ENCODE results near the gene SHISA9. TPM values are rescaled to one million over a fixed set of nuclear protein-coding genes. Genes with fewer than 3 reads are reported as not detected.

The SHISA9 gene
- total RNA-seq, 1 experiment from 2014 or later, result not detected

- TF ChIP-seq REST (IDR thresholded peaks at IDR 0.05; ENCODE audit: low read depth), result no peak
Observed at GRCh38 chr16:13041646-13042290, 140.4 kb downstream of the SHISA9 start (continued).

- ChIA-PET POLR2A (no interaction called here), CTCF (no interaction called here), RAD21 (ENCODE audit: low non-redundant PET in 1 of 2, low total read pairs in 2 of 2, uncharacterized antibody in 2 of 2, unreplicated experiment in 2 of 2) (no interaction called here)
- Histone ChIP-seq H2AFZ (ENCODE audit: low read depth, low read length, poor library complexity, severe bottlenecking) (no peak overlapping the region), H3K4me1 (ENCODE audit: control insufficient read depth in 1 of 2, insufficient read depth in 2 of 2, low read length in 2 of 2) (no peaks in the 10 kb centered on the region), H3K4me2 (ENCODE audit: low read length) (no peak overlapping the region), H3K4me3 (replicated peaks in 1 of 2; ENCODE audit: low read depth in 1 of 2, low read length in 2 of 2) (no peak overlapping the region), H3K9me3 (ENCODE audit: control insufficient read depth in 1 of 2, insufficient read depth in 1 of 2, low read depth in 1 of 2, low read length in 2 of 2) (no peaks in the 10 kb centered on the region), H3K79me2 (ENCODE audit: insufficient read depth, low read length) (no peaks in the 10 kb centered on the region), H3K36me3 (ENCODE audit: control insufficient read depth in 1 of 2, insufficient read depth in 2 of 2, low read length in 2 of 2) (no peaks in the 10 kb centered on the region), H3K27ac (ENCODE audit: low read depth, low read length) (no peak overlapping the region), H3K27me3 (ENCODE audit: insufficient read depth, low read length) (no peaks in the 10 kb centered on the region), H3K9ac (ENCODE audit: low read length) (no peak overlapping the region), H4K20me1 (ENCODE audit: insufficient read depth) (no peaks in the 10 kb centered on the region), H3K9me2 (ENCODE audit: insufficient read depth) (no peaks in the 10 kb centered on the region)
- TF ChIP-seq ZFX (IDR thresholded peaks at IDR 0.05), result no peak
- no peak for TF ChIP-seq REST (IDR thresholded peaks at IDR 0.05; ENCODE audit: low read depth)
- no peak for TF ChIP-seq SP1 (IDR thresholded peaks at IDR 0.05; ENCODE audit: low read depth)
- no peak for TF ChIP-seq POLR2A (IDR thresholded peaks at IDR 0.05; ENCODE audit: borderline replicate concordance, extremely low read depth, insufficient read depth, insufficient read length)
- TF ChIP-seq CBX3 (IDR thresholded peaks at IDR 0.05; ENCODE audit: low read depth), result no peak
- TF ChIP-seq POLR2AphosphoS5 (IDR thresholded peaks at IDR 0.05; ENCODE audit: low read depth, low read length), result no peak
- TF ChIP-seq EZH2 (IDR thresholded peaks at IDR 0.05), result no peak
- TF ChIP-seq SRF (IDR thresholded peaks at IDR 0.05; ENCODE audit: low read depth), result no peak
- TF ChIP-seq CEBPB (IDR thresholded peaks at IDR 0.05; ENCODE audit: low read depth), result no peak
- no peak for TF ChIP-seq JUND (IDR thresholded peaks at IDR 0.05)
- TF ChIP-seq RAD21 (IDR thresholded peaks at IDR 0.05; ENCODE audit: low read depth), result no peak
- no peak for TF ChIP-seq ELF1 (IDR thresholded peaks at IDR 0.05; ENCODE audit: borderline replicate concordance, low read depth)
- no peak for TF ChIP-seq FOSL1 (IDR thresholded peaks at IDR 0.05; ENCODE audit: low read depth)
- TF ChIP-seq ATF3 (IDR thresholded peaks at IDR 0.05), result no peak
- no peak for TF ChIP-seq EGR1 (IDR thresholded peaks at IDR 0.05; ENCODE audit: low read depth)
- ATAC-seq (no peak), DNase-seq (ENCODE audit: low read depth, low spot score) (no peak)
- BruUV-seq (replicated peaks), result no TSS peak
- intact Hi-C loops (cut with micrococcal nuclease), result no loop called here
Observed at GRCh38 chr16:13042291-13042685, 140.9 kb downstream of the SHISA9 start.
